HL-60/S4 (cell line): ENCODE data around the gene SNTB2.
"Not testable (repeated sequence)": the region's sequence is repeated elsewhere in the genome, so short reads cannot be mapped to it uniquely, and the experiment has no call there.

ENCODE experiments used
- in situ Hi-C: fragments of 300-500 bp; cut with MboI; formaldehyde crosslinking; loops from 2 replicates; pipeline ENCODE4 v1.14.3; 2022; ENCODE audit warnings: low sequenced_read_pairs

SNTB2 gene

DNA sequence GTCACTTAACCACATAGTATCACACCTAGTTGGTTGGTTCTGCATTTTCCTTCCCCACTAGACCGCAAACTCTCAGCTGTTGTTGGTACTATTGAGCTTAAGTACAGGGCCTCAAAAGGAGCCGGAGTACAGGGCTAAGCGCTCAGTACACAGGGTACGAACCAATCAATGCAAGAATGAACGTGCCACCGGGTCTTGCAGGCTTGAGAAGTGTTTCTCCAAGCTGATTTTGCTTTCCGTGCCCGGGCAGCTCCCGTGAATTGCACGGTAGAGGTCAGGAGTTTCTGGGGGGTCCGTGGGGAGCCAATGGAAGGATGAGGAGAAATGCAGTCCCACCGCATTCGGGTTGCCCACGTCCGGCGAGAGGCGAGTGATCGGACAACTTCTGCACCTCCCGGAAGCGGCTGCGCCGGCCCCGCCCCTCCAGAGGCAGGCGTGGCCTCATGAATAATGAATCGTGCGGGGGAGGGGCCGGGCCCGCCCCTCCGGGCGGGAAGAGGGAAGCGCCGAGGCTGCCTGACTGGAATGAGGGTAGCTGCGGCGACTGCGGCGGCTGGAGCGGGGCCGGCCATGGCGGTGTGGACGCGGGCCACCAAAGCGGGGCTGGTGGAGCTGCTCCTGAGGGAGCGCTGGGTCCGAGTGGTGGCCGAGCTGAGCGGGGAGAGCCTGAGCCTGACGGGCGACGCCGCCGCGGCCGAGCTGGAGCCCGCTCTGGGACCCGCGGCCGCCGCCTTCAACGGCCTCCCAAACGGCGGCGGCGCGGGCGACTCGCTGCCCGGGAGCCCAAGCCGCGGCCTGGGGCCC lies at the start of gene SNTB2:
SNTB2 (plus strand) TSS at position 523 of the 804 bp plus-strand sequence; CDS start at position 526, 3 bp downstream.
- in situ Hi-C loops: no loop called here

DNA sequence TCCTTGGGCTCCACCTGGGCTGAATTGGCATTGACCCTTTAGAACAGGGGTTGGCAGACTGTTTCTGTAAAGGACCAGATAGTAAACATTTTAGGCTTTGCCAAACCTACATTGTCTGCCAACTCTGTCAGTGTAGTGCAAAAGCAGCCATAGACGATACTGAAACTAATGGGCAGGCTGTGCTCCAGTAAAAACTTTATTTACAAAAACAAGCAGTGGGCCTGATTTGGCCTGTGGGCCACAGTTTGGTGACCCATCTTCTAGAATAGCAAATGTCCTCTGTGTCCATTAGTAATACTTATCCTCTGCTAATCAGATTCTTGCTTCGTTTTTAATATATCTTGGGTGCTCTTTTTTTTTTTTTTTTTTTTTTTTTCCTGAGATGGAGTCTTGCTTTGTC lies 48.4 kb upstream of the SNTB2 start:
- in situ Hi-C loops: no loop called here

DNA sequence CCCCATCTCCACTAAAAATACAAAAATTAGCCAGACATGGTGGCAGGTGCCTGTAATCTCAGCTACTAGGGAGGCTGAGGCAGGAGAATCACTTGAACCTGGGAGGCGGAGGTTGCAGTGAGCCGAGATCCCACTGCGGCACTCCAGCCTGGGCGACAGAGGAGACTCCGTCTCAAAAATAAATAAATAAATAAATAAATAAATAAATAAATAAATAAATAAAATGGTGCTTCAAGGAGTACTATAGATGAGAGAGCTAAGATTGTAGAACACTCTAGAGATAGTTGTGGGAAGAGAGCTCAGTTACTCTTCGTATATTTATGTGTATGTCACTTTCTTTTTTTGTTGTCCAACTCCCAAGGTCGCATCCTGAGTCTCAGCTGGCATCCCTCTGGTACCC lies 47.5 kb upstream of the SNTB2 start:
- in situ Hi-C loops: not testable (repeated sequence)

GRCh38 chr16:69141014-69141413 lies 46.0 kb upstream of the SNTB2 start:
- in situ Hi-C loops: no loop called here

DNA sequence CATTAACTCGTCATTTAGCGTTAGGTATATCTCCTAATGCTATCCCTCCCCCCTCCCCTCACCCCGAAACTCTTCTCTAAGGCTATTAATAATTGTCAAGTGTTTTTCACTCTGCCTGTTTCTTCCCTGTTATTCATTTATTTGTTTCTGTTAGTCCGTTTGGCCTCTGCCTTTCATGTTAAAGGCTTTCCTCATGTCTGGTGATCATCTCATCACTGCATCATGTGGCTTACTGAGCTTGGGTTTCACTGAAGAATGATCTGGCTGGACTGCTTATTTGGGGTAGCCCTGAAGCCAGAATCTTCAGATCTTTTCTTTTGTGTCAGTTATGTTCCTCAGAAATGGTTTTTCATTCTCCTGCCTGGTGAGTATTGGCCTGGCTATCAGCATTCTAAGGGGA lies 45.0 kb upstream of the SNTB2 start:
- in situ Hi-C loops: no loop called here

GRCh38 chr16:69143116-69143515 lies 43.8 kb upstream of the SNTB2 start:
- in situ Hi-C loops: no loop called here

GRCh38 chr16:69145658-69146057 lies 41.3 kb upstream of the SNTB2 start:
- in situ Hi-C loops: no loop called here

DNA sequence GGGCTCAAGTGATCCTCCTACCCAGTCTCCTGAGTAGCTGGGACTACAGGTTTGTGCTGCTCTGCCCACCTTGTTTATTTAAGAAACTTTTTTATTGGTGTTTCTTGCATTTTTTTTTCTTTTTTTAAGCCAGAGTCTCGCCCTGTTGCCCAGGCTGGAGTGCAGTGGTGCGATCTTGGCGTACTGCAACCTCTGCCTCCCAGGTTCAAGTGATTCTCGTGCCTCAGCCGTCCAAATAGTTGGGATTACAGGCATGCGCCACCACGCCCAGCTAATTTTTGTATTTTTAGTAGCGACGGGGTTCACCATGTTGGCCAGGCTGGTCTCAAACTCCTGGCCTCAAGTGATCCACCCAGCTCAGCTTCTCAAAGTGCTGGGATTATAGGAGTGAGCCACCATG lies 37.3 kb upstream of the SNTB2 start:
- in situ Hi-C loops: loop anchor here (10.0 kb wide), 1 partner anchor 135 kb away; no protein-coding TSS in a partner anchor

- in situ Hi-C loops: loop anchor here (10.0 kb wide), 1 partner anchor 134 kb away; no protein-coding TSS in a partner anchor
Measured at GRCh38 chr16:69150146-69150865, 36.7 kb upstream of the SNTB2 start.

DNA sequence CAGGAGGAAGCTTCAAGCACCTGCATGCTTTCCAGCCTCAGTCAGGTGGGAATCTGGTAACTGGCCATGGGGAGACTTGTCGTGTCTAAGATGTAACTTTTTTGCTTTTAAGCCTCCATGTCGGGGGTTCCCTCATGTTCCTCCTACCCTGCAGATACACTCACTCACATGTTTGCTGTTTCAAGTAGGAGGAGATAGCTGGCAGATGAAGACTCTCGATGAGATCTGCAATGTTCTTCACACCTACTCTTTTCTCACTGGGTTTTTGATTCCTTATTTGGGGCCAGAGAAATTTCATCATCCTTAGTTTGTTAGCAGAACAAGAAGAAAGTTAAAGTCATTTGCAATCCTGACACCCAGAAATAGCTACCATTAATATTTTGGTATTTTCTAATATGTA lies 29.8 kb upstream of the SNTB2 start:
- in situ Hi-C loops: loop anchor here (10.0 kb wide), 1 partner anchor 128 kb away; no protein-coding TSS in a partner anchor

- in situ Hi-C loops: no loop called here
Measured at GRCh38 chr16:69160192-69160591, 26.8 kb upstream of the SNTB2 start.

DNA sequence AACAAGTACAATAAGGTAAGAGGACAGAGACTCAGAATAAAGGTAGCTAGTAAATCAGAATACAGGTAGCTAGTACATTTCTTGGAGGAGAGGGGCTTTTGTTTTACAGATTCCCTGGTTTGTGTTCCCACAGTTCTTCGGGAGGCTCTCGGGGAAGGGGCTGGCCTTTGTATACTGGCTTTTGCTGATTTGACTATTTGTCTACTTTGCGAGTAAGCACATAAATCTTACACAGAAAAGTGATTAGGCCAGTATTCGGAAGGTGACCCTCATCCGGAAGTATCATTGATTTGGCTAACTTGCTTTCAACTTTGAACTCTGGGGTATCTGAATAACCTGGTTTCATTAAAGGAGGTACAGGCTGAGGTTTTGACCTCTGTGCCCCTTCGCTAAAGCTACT lies 21.4 kb upstream of the SNTB2 start:
- in situ Hi-C loops: no loop called here

DNA sequence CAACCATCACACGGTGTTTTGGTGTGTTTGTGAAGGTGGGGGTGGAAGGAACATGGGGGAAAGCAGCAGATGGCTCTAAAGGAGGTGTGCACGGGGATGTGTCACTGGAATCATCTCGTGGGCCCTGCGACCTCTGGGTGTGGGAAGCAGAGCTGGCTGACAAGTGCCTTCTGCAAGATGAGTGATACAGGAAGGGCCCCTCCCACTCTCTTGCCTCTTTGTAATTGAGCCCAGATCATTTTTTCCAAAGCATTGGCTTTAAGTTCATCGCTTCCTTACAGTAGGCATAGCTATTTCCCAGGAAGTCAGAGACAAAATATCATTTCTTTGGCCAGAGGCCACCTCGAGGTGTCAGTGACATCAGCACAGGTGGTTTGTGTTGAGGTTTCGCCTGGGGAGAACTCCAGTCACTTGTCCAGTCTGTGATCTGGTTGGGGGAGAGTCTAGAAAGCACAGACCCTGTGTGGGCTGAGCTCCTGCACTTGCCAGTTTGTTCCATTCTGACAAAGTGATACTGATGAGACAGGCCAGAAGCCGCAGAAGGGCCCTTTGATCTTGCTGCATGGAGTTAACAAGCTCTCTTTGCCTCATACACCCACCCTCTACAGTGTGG lies 20.6 kb upstream of the SNTB2 start:
- in situ Hi-C loops: no loop called here

DNA sequence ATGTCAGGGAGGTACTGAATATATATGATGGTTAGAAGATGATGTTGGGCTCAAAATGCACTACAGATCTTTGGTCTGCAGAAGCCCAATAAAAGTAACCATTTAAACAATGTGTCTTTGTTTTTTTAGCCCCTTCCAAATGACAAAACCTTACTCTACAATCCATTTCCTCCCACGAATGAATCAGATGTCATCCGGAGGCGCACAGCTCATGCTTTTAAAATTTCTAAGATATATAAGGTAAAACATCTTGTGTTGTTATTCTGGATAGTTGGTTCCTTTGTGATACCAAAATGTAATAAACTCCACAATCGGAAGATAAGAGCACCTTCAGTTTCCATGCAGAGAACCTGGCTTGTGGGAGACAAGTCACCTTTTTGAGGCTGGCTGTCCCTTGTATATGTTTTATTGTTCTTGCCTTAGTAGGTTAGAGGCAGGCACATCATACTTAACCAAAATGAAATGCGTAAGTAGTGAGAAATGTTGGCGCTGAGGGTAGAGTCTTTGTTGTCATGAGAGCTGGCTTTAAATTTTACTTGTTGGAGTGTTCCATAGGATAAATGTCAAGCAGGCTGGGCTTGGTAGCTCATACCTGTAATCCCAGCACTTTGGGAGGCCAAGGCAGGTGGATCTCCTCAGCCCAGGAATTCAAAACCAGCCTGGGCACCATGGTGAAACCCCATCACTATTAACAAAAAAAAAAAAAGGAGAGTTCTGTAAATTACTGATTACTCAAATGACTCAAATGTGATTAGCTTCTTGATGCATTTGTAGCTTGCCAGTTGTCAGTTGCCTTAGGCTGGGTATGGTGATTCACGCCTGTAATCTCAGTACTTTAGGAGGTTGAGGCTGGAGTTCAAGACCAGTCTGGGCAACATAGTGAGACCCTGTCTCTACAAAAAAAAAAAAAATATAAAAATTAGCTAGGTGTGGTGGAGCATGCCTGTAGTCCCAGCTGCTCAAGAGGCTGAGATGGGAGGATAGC lies 19.7 kb upstream of the SNTB2 start:
- in situ Hi-C loops: no loop called here

GRCh38 chr16:69169051-69169450 lies 17.9 kb upstream of the SNTB2 start:
- in situ Hi-C loops: no loop called here

- in situ Hi-C loops: no loop called here
Measured at GRCh38 chr16:69169607-69170352, 17.2 kb upstream of the SNTB2 start.

DNA sequence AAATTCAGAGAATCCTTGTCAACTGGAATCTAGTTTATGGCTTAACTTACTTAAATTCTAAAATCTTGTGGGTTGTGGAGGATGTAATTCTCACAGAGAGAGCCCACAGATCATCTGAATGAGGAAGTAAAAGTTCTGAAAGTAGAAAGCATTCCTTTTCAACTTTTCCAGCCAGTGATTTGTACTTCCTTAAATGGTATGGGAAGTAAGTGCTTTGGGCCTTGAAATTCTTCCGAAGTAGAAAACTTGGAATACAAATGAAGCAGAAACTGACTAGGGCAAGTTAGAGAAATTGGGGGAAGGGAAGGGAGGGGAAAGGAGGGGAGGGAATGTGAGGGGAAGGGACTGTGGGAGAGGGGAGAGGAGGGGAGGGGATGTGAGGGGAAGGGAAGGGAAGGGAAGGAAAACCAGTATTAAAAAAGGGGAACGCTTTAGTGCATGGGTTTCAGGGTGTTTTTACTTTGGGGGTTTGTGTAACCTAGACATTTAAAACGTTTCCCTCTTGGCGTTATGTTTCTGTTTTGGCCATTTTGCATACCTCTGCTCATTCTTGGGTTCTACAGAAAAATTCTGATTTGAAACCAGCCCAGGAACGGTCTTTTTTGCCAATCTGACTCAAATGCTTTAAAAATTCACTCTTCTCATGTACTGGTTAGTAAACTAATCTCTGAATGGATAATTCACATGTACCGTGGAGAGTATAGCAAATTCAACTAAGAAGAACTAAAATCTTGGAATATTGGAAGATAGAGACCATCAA lies 15.5 kb upstream of the SNTB2 start:
- in situ Hi-C loops: no loop called here

- in situ Hi-C loops: no loop called here
Measured at GRCh38 chr16:69176033-69176800, 10.7 kb upstream of the SNTB2 start.
